SU-DHL-6 (cell line): ENCODE measurements around the gene GALR2.

ENCODE experiments used
- EZH2phosphoT487 ChIP-seq: fragments of 200-600 bp; sonication (generic), shearing (Covaris generic); conservative IDR thresholded peaks from 2 replicates; pipeline ENCODE4 v1.6.1; 2018; ENCODE audit warnings: mild to moderate bottlenecking, antibody characterized with exemption, low read length, moderate library complexity, mixed read lengths
- TF ChIP-seq, protein P1 (sequence below): fragments of 200-600 bp; sonication (generic); IDR thresholded peaks from one replicate; pipeline ENCODE4 v1.5.1; 2017; ENCODE audit warnings: antibody characterized with exemption, mild to moderate bottlenecking, low read length, moderate library complexity; ENCODE audit not compliant: insufficient read depth, poor library complexity, severe bottlenecking

DNA sequence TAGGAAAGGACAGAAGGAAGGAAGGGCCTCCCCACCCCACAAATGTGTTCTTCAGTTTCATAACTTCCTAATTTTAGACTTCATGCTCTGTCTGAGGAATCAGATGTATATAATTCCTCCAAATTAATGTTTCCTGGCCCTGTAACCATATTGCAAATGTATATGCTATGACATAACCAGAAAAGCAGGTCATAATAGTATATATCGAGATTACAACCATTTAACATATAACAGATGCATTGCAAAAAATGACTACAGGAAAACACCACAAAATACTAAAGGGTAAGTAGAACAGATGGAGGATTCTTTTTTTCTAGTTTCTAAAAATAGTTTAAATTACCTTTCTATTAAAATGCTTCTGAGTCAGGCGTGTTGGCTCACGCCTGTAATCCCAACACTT is 32.1 kb downstream of the GALR2 start:
- TF ChIP-seq, protein P1, sequence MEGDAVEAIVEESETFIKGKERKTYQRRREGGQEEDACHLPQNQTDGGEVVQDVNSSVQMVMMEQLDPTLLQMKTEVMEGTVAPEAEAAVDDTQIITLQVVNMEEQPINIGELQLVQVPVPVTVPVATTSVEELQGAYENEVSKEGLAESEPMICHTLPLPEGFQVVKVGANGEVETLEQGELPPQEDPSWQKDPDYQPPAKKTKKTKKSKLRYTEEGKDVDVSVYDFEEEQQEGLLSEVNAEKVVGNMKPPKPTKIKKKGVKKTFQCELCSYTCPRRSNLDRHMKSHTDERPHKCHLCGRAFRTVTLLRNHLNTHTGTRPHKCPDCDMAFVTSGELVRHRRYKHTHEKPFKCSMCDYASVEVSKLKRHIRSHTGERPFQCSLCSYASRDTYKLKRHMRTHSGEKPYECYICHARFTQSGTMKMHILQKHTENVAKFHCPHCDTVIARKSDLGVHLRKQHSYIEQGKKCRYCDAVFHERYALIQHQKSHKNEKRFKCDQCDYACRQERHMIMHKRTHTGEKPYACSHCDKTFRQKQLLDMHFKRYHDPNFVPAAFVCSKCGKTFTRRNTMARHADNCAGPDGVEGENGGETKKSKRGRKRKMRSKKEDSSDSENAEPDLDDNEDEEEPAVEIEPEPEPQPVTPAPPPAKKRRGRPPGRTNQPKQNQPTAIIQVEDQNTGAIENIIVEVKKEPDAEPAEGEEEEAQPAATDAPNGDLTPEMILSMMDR, result no peak
- TF ChIP-seq EZH2phosphoT487, result no peak
